IMR-90 (cell line): ENCODE data around the gene ACSL3.

Experiments
- BHLHE40 ChIP-seq: fragments of 150-350 bp; IDR thresholded peaks from 2 replicates; pipeline ENCODE4 v1.6.1; 2016; ENCODE audit warnings: mild to moderate bottlenecking, low read depth, low read length
- MAFK ChIP-seq: IDR thresholded peaks from 2 replicates; pipeline ENCODE4 v1.6.1; 2012; ENCODE audit warnings: low read depth, low read length, improper control_type of control experiment
- MAZ ChIP-seq: IDR thresholded peaks from 2 replicates; pipeline ENCODE4 v1.6.1; 2012; ENCODE audit warnings: low read depth, mild to moderate bottlenecking, low read length, improper control_type of control experiment, moderate library complexity, borderline replicate concordance
- POLR2A ChIP-seq: IDR thresholded peaks from 2 replicates; pipeline ENCODE4 v1.6.1; 2012; ENCODE audit warnings: mild to moderate bottlenecking, low read depth, low read length
- RAD21 ChIP-seq: IDR thresholded peaks from 2 replicates; pipeline ENCODE4 v1.6.1; 2012; ENCODE audit warnings: low read length, improper control_type of control experiment
- RCOR1 ChIP-seq: IDR thresholded peaks from 2 replicates; pipeline ENCODE4 v1.6.1; 2012; ENCODE audit warnings: mild to moderate bottlenecking, low read length, improper control_type of control experiment; ENCODE audit not compliant: insufficient replicate concordance
- RFX5 ChIP-seq: IDR thresholded peaks from 2 replicates; pipeline ENCODE4 v1.8.0; 2012; ENCODE audit warnings: low read depth, mild to moderate bottlenecking, low read length, moderate library complexity
- SMC3 ChIP-seq: fragments of 150-350 bp; IDR thresholded peaks from 2 replicates; pipeline ENCODE4 v1.6.1; 2016; ENCODE audit warnings: low read depth, mild to moderate bottlenecking, antibody characterized with exemption, low read length, moderate library complexity
- TF ChIP-seq, protein P1 (sequence below): conservative IDR thresholded peaks from 2 replicates; pipeline ENCODE4 v1.5.1; 2012; ENCODE audit warnings: mild to moderate bottlenecking, low read depth, low read length, improper control_type of control experiment
- TF ChIP-seq, protein P2 (sequence below): fragments of 150-350 bp; IDR thresholded peaks from 2 replicates; pipeline ENCODE4 v1.6.1; 2016; ENCODE audit warnings: low read depth, mild to moderate bottlenecking, low read length, moderate library complexity, borderline replicate concordance

DNA sequence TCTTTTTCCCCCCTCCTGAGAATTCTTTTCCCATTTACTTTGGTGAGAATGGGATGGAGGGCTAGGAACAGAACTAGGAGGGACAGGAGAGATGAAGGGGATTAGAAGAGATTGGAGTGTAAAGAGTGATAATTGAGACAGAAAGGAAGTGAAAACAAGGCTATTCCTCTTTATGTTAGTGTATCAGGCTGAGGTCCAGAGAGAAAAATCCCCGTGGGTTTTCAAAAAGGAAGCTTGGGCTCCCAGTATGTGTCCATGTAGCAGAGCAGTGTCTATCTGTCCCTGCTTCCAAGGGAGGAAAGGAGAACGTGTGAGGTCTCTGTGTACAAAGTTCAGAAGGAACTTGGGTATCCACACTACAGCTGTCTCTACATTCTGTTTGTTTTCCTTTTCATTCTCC, 131.3 kb downstream of the ACSL3 start:
- no peak for TF ChIP-seq POLR2A
- TF ChIP-seq, protein P1, sequence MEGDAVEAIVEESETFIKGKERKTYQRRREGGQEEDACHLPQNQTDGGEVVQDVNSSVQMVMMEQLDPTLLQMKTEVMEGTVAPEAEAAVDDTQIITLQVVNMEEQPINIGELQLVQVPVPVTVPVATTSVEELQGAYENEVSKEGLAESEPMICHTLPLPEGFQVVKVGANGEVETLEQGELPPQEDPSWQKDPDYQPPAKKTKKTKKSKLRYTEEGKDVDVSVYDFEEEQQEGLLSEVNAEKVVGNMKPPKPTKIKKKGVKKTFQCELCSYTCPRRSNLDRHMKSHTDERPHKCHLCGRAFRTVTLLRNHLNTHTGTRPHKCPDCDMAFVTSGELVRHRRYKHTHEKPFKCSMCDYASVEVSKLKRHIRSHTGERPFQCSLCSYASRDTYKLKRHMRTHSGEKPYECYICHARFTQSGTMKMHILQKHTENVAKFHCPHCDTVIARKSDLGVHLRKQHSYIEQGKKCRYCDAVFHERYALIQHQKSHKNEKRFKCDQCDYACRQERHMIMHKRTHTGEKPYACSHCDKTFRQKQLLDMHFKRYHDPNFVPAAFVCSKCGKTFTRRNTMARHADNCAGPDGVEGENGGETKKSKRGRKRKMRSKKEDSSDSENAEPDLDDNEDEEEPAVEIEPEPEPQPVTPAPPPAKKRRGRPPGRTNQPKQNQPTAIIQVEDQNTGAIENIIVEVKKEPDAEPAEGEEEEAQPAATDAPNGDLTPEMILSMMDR, result no peak
- no peak for TF ChIP-seq SMC3
- no peak for TF ChIP-seq MAZ
- no peak for TF ChIP-seq RFX5
- no peak for TF ChIP-seq RCOR1
- no peak for TF ChIP-seq RAD21
- no peak for TF ChIP-seq BHLHE40
- TF ChIP-seq, protein P2, sequence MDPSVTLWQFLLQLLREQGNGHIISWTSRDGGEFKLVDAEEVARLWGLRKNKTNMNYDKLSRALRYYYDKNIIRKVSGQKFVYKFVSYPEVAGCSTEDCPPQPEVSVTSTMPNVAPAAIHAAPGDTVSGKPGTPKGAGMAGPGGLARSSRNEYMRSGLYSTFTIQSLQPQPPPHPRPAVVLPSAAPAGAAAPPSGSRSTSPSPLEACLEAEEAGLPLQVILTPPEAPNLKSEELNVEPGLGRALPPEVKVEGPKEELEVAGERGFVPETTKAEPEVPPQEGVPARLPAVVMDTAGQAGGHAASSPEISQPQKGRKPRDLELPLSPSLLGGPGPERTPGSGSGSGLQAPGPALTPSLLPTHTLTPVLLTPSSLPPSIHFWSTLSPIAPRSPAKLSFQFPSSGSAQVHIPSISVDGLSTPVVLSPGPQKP, result no peak
- TF ChIP-seq MAFK, result no peak
